Vagina (tissue), 2 donors: ENCODE measurements around the gene CGB2. TPM values are rescaled to one million over a fixed set of nuclear protein-coding genes. Genes with fewer than 3 reads are reported as not detected.
"Not testable (repeated sequence)": the region's sequence is repeated elsewhere in the genome, so short reads cannot be mapped to it uniquely, and the experiment has no call there.

Experiments used
- DNase-seq, 2 donors: peaks; one replicate each; pipeline ENCODE4 v3.0.0-alpha.2; 2017; ENCODE audit errors: extremely low spot score in 2 of 2
- H3K27ac ChIP-seq: fragments of 200-600 bp; sonication (generic); one replicate; pipeline ENCODE4 v1.5.1; 2019
- H3K27me3 ChIP-seq: fragments of 200-600 bp; sonication (generic); one replicate; pipeline ENCODE4 v1.5.1; 2019
- H3K36me3 ChIP-seq, 2 donors: fragments of 200-600 bp; sonication (generic); one replicate each; pipeline ENCODE4 v1.5.1; 2017 to 2019
- H3K4me1 ChIP-seq: fragments of 200-600 bp; sonication (generic); one replicate; pipeline ENCODE4 v1.5.1; 2019
- H3K4me3 ChIP-seq, 2 donors: fragments of 200-600 bp; sonication (generic); 1 replicate in 1 of 2; 2 replicates in 1 of 2; pipeline ENCODE4 v1.5.1; 2016 to 2019
- H3K9me3 ChIP-seq: fragments of 200-600 bp; sonication (generic); one replicate; pipeline ENCODE4 v1.5.1; 2019
- POLR2A ChIP-seq, 2 donors: fragments of 450-650 bp; IDR thresholded peaks; one replicate each; pipeline ENCODE4 v1.6.1; 2017; ENCODE audit warnings: antibody characterized with exemption in 2 of 2, mild to moderate bottlenecking in 2 of 2, moderate library complexity in 2 of 2
- POLR2AphosphoS5 ChIP-seq, 2 donors: sonication (generic); formaldehyde crosslinking; IDR thresholded peaks; one replicate each; pipeline ENCODE4 v1.9.0; 2017; ENCODE audit warnings: antibody characterized with exemption in 2 of 2, mild to moderate bottlenecking in 2 of 2, low read depth in 1 of 2; ENCODE audit not compliant: insufficient read depth in 1 of 2
- intact Hi-C: fragments of 100-400 bp; cut with DNase I; formaldehyde crosslinking; loops from one replicate; pipeline ENCODE4 v1.15.1; 2023
- total RNA-seq: library from RNA; depleted of rRNA; stranded (reverse); fragments of >200 nt; gene quantifications from one replicate; pipeline ENCODE4 v1.2.3, GENCODE V29; 2016
- TF ChIP-seq, protein P1 (sequence below), 3 experiments: fragments of 450-650 bp in 2 of 3; fragments of 200-600 bp in 1 of 3; sonication (generic) in 1 of 3; IDR thresholded peaks; one replicate each; pipeline ENCODE4 v1.5.1; 2017 to 2019; ENCODE audit warnings: antibody characterized with exemption in 3 of 3, mild to moderate bottlenecking in 2 of 3, moderate library complexity in 2 of 3

CGB2 gene
- not detected for total RNA-seq

DNA sequence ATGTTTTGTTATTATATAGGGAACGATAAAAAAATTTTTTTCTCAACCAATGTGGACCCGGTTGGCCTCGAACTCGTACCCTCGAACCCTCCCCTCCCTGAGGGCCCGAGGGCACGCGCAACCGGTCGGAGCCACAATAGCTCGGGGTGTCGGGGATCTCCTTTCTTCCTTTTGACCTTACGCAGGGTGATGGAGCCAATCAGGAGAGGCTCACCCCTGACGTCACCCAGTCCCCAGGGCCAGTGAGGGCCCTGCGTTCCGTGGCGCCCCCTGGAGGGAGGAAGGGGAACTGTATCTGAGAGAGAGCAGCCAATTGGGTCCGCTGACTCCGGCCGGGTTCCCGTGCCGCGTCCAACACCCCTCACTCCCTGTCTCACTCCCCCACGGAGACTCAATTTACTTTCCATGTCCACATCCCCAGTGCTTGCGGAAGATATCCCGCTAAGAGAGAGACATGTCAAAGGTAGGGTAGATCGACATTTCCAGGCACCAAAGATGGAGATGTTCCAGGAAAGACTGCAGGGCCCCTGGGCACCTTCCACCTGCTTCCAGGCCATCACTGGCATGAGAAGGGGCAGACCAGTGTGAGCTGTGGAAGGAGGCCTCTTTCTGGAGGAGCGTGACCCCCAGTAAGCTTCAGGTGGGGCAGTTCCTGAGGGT, at the start of gene CGB2:
Gene CGB2, plus strand, starts transcription at position 249 of the 660 bp plus-strand sequence. Its CDS starts 206 bp downstream, at position 455.
- H3K27ac ChIP-seq, H3K4me3 ChIP-seq, DNase-seq, intact Hi-C loops, H3K36me3 ChIP-seq, H3K9me3 ChIP-seq, H3K4me1 ChIP-seq, H3K27me3 ChIP-seq: not testable (repeated sequence)

DNA sequence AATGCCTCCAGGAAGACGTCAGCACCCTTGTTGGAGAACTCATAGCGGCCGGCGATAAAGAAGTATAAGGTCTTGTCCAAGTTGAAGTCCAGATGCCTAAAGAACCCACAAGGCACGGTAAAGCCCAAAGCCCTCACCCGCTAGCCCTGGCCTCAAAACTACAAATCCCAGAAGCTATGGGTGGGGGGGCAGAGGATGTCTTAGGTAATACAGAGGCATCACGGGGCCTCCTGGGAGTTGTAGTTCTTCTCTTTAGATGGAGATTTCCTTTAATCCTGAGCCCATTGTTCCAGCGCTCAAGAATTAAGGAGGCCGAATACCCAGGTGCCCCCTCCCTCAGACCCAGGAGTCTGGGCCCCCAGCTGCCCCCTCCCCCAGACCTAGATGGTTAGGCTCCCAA, 49.4 kb upstream of the CGB2 start:
- Histone ChIP-seq H3K4me1 (peaks cover 15% of the 10 kb centered on the region), H3K36me3 (peaks cover 0 to 58% of the 10 kb centered on the region in 2 donors)

DNA sequence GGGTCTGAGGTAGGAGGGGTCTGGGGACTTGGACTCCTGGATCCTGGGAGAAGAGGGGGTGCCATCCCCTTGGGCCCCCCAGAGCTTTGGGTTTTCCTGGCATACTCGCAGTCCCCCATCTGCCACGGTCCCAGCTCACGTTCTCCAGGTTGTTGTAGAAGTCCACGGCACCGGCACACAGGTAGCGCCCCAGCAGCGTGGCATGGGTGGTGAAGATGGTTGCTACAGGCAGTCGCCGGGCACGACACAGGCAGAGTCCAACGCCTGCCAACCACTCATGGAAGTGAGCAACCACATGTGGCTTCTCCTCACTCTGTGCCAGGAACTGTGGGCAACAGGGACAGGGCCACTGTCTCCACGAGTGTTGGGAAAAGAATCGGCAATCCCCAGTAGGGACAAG, 46.0 kb upstream of the CGB2 start:
- intact Hi-C loops, result no loop called here
- TF ChIP-seq POLR2AphosphoS5 (IDR thresholded peaks at IDR 0.05; ENCODE audit: insufficient read depth in 1 of 2, low read depth in 1 of 2), result no peak
- TF ChIP-seq, protein P1, sequence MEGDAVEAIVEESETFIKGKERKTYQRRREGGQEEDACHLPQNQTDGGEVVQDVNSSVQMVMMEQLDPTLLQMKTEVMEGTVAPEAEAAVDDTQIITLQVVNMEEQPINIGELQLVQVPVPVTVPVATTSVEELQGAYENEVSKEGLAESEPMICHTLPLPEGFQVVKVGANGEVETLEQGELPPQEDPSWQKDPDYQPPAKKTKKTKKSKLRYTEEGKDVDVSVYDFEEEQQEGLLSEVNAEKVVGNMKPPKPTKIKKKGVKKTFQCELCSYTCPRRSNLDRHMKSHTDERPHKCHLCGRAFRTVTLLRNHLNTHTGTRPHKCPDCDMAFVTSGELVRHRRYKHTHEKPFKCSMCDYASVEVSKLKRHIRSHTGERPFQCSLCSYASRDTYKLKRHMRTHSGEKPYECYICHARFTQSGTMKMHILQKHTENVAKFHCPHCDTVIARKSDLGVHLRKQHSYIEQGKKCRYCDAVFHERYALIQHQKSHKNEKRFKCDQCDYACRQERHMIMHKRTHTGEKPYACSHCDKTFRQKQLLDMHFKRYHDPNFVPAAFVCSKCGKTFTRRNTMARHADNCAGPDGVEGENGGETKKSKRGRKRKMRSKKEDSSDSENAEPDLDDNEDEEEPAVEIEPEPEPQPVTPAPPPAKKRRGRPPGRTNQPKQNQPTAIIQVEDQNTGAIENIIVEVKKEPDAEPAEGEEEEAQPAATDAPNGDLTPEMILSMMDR (IDR thresholded peaks at IDR 0.05), result no peak
- Histone ChIP-seq H3K27ac (no peak overlapping the region), H3K9me3 (no peaks in the 10 kb centered on the region), H3K36me3 (peaks cover 0 to 64% of the 10 kb centered on the region in 2 donors), H3K4me1 (peaks cover 12% of the 10 kb centered on the region), H3K4me3 (no peak overlapping the region), H3K27me3 (no peaks in the 10 kb centered on the region)
- no peak for DNase-seq

More for the DNA sequence above, 49.4 kb upstream of the CGB2 start:
- Histone ChIP-seq H3K27ac (no peak overlapping the region), H3K27me3 (no peaks in the 10 kb centered on the region), H3K4me3 (no peak overlapping the region), H3K9me3 (no peaks in the 10 kb centered on the region)
- DNase-seq, result no peak
- TF ChIP-seq POLR2AphosphoS5 (IDR thresholded peaks at IDR 0.05; ENCODE audit: insufficient read depth in 1 of 2, low read depth in 1 of 2) (no peak), POLR2A (IDR thresholded peaks at IDR 0.05) (no peak)
- TF ChIP-seq, protein P1 (IDR thresholded peaks at IDR 0.05), result no peak
- intact Hi-C loops, result no loop called here

DNA sequence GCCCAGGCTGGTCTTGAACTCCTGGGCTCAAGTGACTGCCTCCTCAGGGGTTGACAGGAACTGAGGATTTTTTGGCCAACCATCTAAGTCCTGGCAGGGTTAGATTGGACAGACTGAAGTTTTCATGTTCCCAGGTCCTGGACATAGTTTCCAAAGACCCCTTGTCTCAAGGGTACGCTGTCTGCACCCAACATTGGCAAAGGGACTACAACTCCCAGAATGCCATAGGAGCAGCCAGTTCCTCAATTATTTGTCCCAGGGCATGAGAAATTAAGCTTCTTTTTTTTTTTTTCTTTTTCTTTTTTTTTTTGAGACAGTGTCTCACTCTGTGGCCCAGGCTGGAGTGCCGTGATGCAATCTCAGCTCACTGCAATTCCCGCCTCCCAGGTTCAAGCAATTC, 45.5 kb upstream of the CGB2 start:
- peaks cover 0 to 62% of the 10 kb centered on the region in 2 donors for H3K36me3 ChIP-seq
- TF ChIP-seq, protein P1 (IDR thresholded peaks at IDR 0.05), result no peak
- TF ChIP-seq POLR2AphosphoS5 (IDR thresholded peaks at IDR 0.05; ENCODE audit: insufficient read depth in 1 of 2, low read depth in 1 of 2) (no peak), POLR2A (IDR thresholded peaks at IDR 0.05) (no peak)
- intact Hi-C loops, result no loop called here
- no peak overlapping the region for H3K4me3 ChIP-seq
- no peaks in the 10 kb centered on the region for H3K9me3 ChIP-seq
- no peak overlapping the region for H3K27ac ChIP-seq
- no peaks in the 10 kb centered on the region for H3K27me3 ChIP-seq
- DNase-seq, result no peak
- peaks cover 17% of the 10 kb centered on the region for H3K4me1 ChIP-seq

DNA sequence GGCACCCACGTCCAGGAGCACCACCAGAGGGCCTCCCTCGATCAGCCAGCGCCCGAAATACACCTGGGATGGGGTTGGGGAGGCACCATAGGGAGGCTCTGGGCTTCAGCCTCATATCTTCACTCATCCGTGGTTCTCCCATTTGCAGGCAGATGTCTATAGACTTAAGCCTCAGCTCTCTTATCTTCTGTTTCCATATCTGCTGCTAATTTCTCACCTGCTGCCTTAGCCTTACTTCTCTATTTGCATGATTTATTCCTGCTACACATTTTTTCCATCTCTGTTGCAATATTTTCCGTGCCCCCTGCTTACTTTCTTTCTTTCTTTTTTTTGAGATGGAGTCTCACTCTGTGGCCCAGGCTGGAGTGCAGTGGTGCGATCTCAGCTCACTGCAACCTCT, 44.4 kb upstream of the CGB2 start:
- intact Hi-C loops, result no loop called here
- Histone ChIP-seq H3K4me3 (no peak overlapping the region), H3K27ac (no peak overlapping the region), H3K9me3 (no peaks in the 10 kb centered on the region), H3K27me3 (no peaks in the 10 kb centered on the region), H3K36me3 (peaks cover 0 to 54% of the 10 kb centered on the region in 2 donors), H3K4me1 (peaks cover 28% of the 10 kb centered on the region)
- DNase-seq, result no peak
- no peak for TF ChIP-seq POLR2AphosphoS5 (IDR thresholded peaks at IDR 0.05; ENCODE audit: insufficient read depth in 1 of 2, low read depth in 1 of 2)
- TF ChIP-seq, protein P1 (IDR thresholded peaks at IDR 0.05), result no peak
- no peak for TF ChIP-seq POLR2A (IDR thresholded peaks at IDR 0.05)
